HepG2 (cell line): ENCODE measurements around the gene CAMTA2. TPM values are rescaled to one million over a fixed set of nuclear protein-coding genes. Genes with fewer than 3 reads are reported as not detected.

Experiments used
- GTF3A ChIP-seq: sonication (generic); formaldehyde crosslinking; conservative IDR thresholded peaks from 2 replicates; pipeline ENCODE4 v1.4.0; 2020; ENCODE audit warnings: mild to moderate bottlenecking, missing genetic modification reagents
- HOXA7 ChIP-seq: sonication (generic); formaldehyde crosslinking; IDR thresholded peaks from 2 replicates; pipeline ENCODE4 v1.8.1; 2022; ENCODE audit warnings: mild to moderate bottlenecking, missing genetic modification reagents, moderate library complexity
- KLF15 ChIP-seq: sonication (generic); formaldehyde crosslinking; IDR thresholded peaks from 2 replicates; pipeline ENCODE4 v1.8.1; 2023; ENCODE audit warnings: borderline replicate concordance, mild to moderate bottlenecking, inconsistent platforms, missing genetic modification reagents, mixed read lengths
- MED1 ChIP-seq: sonication (generic); formaldehyde crosslinking; IDR thresholded peaks from 2 replicates; pipeline ENCODE4 v1.4.0; 2020; ENCODE audit warnings: missing genetic modification reagents
- RBM39 ChIP-seq: fragments of 200-400 bp; formaldehyde crosslinking; IDR thresholded peaks from one replicate; pipeline ENCODE4 v1.6.1; 2018; ENCODE audit warnings: antibody characterized with exemption, mild to moderate bottlenecking, low read depth, low read length; ENCODE audit not compliant: poor library complexity, severe bottlenecking
- TFDP2 ChIP-seq: sonication (generic); formaldehyde crosslinking; IDR thresholded peaks from 2 replicates; pipeline ENCODE4 v1.4.0; 2020; ENCODE audit warnings: missing genetic modification reagents
- ZFP82 ChIP-seq: sonication (generic); formaldehyde crosslinking; IDR thresholded peaks from 2 replicates; pipeline ENCODE4 v1.5.1; 2020; ENCODE audit warnings: mild to moderate bottlenecking, missing genetic modification reagents, borderline replicate concordance
- ZNF556 ChIP-seq: sonication (generic); formaldehyde crosslinking; IDR thresholded peaks from 2 replicates; pipeline ENCODE4 v1.4.0; 2020; ENCODE audit warnings: mild to moderate bottlenecking, missing genetic modification reagents, borderline replicate concordance
- ZNF562 ChIP-seq: sonication (generic); formaldehyde crosslinking; IDR thresholded peaks from 2 replicates; pipeline ENCODE4 v1.8.0; 2022; ENCODE audit warnings: missing genetic modification reagents, borderline replicate concordance
- ZNF616 ChIP-seq: sonication (generic); formaldehyde crosslinking; IDR thresholded peaks from 2 replicates; pipeline ENCODE4 v1.5.0; 2020; ENCODE audit warnings: low read depth, mild to moderate bottlenecking, missing genetic modification reagents
- ZNF768 ChIP-seq: sonication (generic); formaldehyde crosslinking; IDR thresholded peaks from 2 replicates; pipeline ENCODE4 v1.4.0; 2020; ENCODE audit warnings: missing genetic modification reagents
- ZNF841 ChIP-seq: sonication (generic); formaldehyde crosslinking; IDR thresholded peaks from 2 replicates; pipeline ENCODE4 v1.8.1; 2023; ENCODE audit warnings: missing genetic modification reagents, borderline replicate concordance
- polyA plus RNA-seq, 8 experiments: library from polyadenylated mRNA; depleted of rRNA in 3 of 8; stranded (reverse) in 7 of 8; unstranded in 1 of 8; fragments of >200 nt; fragmentation: Illumina TruSeq in 4 of 8; extraction: Trizol in 4 of 8; gene quantifications; 2 replicates each; pipeline versions ENCODE4 v1.2.1 to v1.2.3, GENCODE V29; 2011 to 2016; ENCODE audit warnings: low read depth in 4 of 8, missing spikeins in 1 of 8, mixed read lengths in 1 of 8; ENCODE audit not compliant: insufficient read depth in 1 of 8
- total RNA-seq, 5 experiments: library from RNA; depleted of rRNA; stranded (reverse); fragments of >200 nt; fragmentation: Illumina TruSeq; extraction: Trizol; gene quantifications; 2 replicates each; pipeline ENCODE4 v1.2.3, GENCODE V29; 2016; ENCODE audit warnings: low read depth in 1 of 5
- TF ChIP-seq, protein P1 (sequence below): IDR thresholded peaks from 2 replicates; pipeline ENCODE4 v1.6.1; 2012; ENCODE audit warnings: low read length, improper control_type of control experiment
- TF ChIP-seq, protein P2 (sequence below): sonication (generic); formaldehyde crosslinking; IDR thresholded peaks from 2 replicates; pipeline ENCODE4 v1.4.0; 2020; ENCODE audit warnings: missing genetic modification reagents
- TF ChIP-seq, protein P3 (sequence below): sonication (generic); formaldehyde crosslinking; IDR thresholded peaks from 2 replicates; pipeline ENCODE4 v1.5.0; 2020; ENCODE audit warnings: mild to moderate bottlenecking, missing genetic modification reagents
- TF ChIP-seq, protein P4 (sequence below): sonication (generic); formaldehyde crosslinking; IDR thresholded peaks from 2 replicates; pipeline ENCODE4 v1.4.0; 2020; ENCODE audit warnings: missing genetic modification reagents; ENCODE audit errors: not compliant biosample characterization
- TF ChIP-seq, protein P5 (sequence below): sonication (generic); formaldehyde crosslinking; IDR thresholded peaks from 2 replicates; pipeline ENCODE4 v1.5.0; 2020; ENCODE audit warnings: missing genetic modification reagents

CAMTA2 gene
- total and polyA plus RNA-seq, 2 of the 13 experiments (the other 11 are each of a cell fraction or from before 2014, with no cell fraction given), result 4.1 to 7.1 TPM

DNA sequence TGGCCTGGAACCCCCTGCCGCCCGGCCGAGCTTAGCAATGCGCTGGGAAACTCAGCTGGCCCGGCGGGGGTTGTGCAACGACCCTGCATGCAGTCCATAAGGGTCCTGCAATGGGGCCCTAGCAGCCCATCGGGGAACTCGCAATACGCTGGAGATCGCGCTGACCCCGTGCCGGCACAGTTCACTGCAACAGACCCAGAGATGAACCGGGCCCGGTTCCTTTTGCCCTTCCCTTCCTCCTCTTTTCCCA lies 48.0 kb downstream of the CAMTA2 start (continued):
- no peak for TF ChIP-seq HOXA7 (CRISPR knock-in tag)
- no peak for TF ChIP-seq TFDP2 (CRISPR knock-in tag)
- TF ChIP-seq ZNF768, result no peak
- no peak for TF ChIP-seq GTF3A (CRISPR knock-in tag)
- TF ChIP-seq, protein P1, sequence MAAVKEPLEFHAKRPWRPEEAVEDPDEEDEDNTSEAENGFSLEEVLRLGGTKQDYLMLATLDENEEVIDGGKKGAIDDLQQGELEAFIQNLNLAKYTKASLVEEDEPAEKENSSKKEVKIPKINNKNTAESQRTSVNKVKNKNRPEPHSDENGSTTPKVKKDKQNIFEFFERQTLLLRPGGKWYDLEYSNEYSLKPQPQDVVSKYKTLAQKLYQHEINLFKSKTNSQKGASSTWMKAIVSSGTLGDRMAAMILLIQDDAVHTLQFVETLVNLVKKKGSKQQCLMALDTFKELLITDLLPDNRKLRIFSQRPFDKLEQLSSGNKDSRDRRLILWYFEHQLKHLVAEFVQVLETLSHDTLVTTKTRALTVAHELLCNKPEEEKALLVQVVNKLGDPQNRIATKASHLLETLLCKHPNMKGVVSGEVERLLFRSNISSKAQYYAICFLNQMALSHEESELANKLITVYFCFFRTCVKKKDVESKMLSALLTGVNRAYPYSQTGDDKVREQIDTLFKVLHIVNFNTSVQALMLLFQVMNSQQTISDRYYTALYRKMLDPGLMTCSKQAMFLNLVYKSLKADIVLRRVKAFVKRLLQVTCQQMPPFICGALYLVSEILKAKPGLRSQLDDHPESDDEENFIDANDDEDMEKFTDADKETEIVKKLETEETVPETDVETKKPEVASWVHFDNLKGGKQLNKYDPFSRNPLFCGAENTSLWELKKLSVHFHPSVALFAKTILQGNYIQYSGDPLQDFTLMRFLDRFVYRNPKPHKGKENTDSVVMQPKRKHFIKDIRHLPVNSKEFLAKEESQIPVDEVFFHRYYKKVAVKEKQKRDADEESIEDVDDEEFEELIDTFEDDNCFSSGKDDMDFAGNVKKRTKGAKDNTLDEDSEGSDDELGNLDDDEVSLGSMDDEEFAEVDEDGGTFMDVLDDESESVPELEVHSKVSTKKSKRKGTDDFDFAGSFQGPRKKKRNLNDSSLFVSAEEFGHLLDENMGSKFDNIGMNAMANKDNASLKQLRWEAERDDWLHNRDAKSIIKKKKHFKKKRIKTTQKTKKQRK, result no peak
- TF ChIP-seq RBM39, result peak; percentile 24
- TF ChIP-seq KLF15 (CRISPR knock-in tag), result no peak
- no peak for TF ChIP-seq ZNF556 (CRISPR knock-in tag)
- TF ChIP-seq, protein P2, sequence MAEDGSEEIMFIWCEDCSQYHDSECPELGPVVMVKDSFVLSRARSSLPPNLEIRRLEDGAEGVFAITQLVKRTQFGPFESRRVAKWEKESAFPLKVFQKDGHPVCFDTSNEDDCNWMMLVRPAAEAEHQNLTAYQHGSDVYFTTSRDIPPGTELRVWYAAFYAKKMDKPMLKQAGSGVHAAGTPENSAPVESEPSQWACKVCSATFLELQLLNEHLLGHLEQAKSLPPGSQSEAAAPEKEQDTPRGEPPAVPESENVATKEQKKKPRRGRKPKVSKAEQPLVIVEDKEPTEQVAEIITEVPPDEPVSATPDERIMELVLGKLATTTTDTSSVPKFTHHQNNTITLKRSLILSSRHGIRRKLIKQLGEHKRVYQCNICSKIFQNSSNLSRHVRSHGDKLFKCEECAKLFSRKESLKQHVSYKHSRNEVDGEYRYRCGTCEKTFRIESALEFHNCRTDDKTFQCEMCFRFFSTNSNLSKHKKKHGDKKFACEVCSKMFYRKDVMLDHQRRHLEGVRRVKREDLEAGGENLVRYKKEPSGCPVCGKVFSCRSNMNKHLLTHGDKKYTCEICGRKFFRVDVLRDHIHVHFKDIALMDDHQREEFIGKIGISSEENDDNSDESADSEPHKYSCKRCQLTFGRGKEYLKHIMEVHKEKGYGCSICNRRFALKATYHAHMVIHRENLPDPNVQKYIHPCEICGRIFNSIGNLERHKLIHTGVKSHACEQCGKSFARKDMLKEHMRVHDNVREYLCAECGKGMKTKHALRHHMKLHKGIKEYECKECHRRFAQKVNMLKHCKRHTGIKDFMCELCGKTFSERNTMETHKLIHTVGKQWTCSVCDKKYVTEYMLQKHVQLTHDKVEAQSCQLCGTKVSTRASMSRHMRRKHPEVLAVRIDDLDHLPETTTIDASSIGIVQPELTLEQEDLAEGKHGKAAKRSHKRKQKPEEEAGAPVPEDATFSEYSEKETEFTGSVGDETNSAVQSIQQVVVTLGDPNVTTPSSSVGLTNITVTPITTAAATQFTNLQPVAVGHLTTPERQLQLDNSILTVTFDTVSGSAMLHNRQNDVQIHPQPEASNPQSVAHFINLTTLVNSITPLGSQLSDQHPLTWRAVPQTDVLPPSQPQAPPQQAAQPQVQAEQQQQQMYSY (CRISPR knock-in tag), result 0 out of 2 replicates have a peak, but pooled peaks have one; percentile 45
- TF ChIP-seq ZNF616 (CRISPR knock-in tag), result no peak
- TF ChIP-seq, protein P3, sequence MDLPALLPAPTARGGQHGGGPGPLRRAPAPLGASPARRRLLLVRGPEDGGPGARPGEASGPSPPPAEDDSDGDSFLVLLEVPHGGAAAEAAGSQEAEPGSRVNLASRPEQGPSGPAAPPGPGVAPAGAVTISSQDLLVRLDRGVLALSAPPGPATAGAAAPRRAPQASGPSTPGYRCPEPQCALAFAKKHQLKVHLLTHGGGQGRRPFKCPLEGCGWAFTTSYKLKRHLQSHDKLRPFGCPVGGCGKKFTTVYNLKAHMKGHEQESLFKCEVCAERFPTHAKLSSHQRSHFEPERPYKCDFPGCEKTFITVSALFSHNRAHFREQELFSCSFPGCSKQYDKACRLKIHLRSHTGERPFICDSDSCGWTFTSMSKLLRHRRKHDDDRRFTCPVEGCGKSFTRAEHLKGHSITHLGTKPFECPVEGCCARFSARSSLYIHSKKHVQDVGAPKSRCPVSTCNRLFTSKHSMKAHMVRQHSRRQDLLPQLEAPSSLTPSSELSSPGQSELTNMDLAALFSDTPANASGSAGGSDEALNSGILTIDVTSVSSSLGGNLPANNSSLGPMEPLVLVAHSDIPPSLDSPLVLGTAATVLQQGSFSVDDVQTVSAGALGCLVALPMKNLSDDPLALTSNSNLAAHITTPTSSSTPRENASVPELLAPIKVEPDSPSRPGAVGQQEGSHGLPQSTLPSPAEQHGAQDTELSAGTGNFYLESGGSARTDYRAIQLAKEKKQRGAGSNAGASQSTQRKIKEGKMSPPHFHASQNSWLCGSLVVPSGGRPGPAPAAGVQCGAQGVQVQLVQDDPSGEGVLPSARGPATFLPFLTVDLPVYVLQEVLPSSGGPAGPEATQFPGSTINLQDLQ (CRISPR knock-in tag), result no peak
- no peak for TF ChIP-seq ZNF841 (CRISPR knock-in tag)
- TF ChIP-seq MED1, result no peak
- TF ChIP-seq, protein P4, sequence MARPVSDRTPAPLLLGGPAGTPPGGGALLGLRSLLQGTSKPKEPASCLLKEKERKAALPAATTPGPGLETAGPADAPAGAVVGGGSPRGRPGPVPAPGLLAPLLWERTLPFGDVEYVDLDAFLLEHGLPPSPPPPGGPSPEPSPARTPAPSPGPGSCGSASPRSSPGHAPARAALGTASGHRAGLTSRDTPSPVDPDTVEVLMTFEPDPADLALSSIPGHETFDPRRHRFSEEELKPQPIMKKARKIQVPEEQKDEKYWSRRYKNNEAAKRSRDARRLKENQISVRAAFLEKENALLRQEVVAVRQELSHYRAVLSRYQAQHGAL, result no peak
- TF ChIP-seq ZNF562, result no peak
- TF ChIP-seq ZFP82 (CRISPR knock-in tag), result no peak
- TF ChIP-seq, protein P5, sequence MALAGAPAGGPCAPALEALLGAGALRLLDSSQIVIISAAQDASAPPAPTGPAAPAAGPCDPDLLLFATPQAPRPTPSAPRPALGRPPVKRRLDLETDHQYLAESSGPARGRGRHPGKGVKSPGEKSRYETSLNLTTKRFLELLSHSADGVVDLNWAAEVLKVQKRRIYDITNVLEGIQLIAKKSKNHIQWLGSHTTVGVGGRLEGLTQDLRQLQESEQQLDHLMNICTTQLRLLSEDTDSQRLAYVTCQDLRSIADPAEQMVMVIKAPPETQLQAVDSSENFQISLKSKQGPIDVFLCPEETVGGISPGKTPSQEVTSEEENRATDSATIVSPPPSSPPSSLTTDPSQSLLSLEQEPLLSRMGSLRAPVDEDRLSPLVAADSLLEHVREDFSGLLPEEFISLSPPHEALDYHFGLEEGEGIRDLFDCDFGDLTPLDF (CRISPR knock-in tag), result no peak
